Mesendoderm (in vitro differentiated cells): ENCODE measurements around the gene MAGEA9B.
A peak's percentile ranks its signal among the peaks of the same experiment; 100 is the strongest.
"Not testable (repeated sequence)": the region's sequence is repeated elsewhere in the genome, so short reads cannot be mapped to it uniquely, and the experiment has no call there.

ENCODE experiments used
- DNase-seq: peaks from one replicate; pipeline ENCODE4 v3.0.0; 2013
- H2AK5ac ChIP-seq: 2 replicates; pipeline ENCODE4 v1.6.1; 2013; ENCODE audit warnings: low read length, inconsistent platforms
- H2BK120ac ChIP-seq: 2 replicates; pipeline ENCODE4 v1.6.1; 2013; ENCODE audit warnings: low read depth, mild to moderate bottlenecking, low read length, moderate library complexity, mixed read lengths
- H2BK15ac ChIP-seq: replicated peaks from 2 replicates; pipeline ENCODE4 v1.6.1; 2013; ENCODE audit warnings: low read depth, mild to moderate bottlenecking, moderate library complexity
- H2BK5ac ChIP-seq: 2 replicates; pipeline ENCODE4 v1.6.1; 2013; ENCODE audit warnings: low read length, inconsistent platforms
- H3K18ac ChIP-seq: 2 replicates; pipeline ENCODE4 v1.6.1; 2013; ENCODE audit warnings: mild to moderate bottlenecking, low read length, mixed read lengths
- H3K23ac ChIP-seq: one replicate; pipeline ENCODE4 v1.6.1; 2013; ENCODE audit warnings: low read length
- H3K27ac ChIP-seq: 2 replicates; pipeline ENCODE4 v1.5.1; 2013; ENCODE audit warnings: low read depth, mild to moderate bottlenecking, inconsistent platforms, low read length, moderate library complexity
- H3K27me3 ChIP-seq: 2 replicates; pipeline ENCODE4 v1.6.1; 2013; ENCODE audit warnings: low read length, control low read depth, mild to moderate bottlenecking, inconsistent platforms; ENCODE audit not compliant: insufficient read depth, poor library complexity
- H3K36me3 ChIP-seq: 2 replicates; pipeline ENCODE4 v1.6.1; 2013; ENCODE audit warnings: low read length, inconsistent platforms; ENCODE audit not compliant: control insufficient read depth, insufficient read depth
- H3K4ac ChIP-seq: one replicate; pipeline ENCODE4 v1.6.1; 2013; ENCODE audit warnings: low read depth, mild to moderate bottlenecking, low read length, moderate library complexity
- H3K4me1 ChIP-seq: 2 replicates; pipeline ENCODE4 v1.6.1; 2013; ENCODE audit warnings: low read depth, low read length, inconsistent platforms; ENCODE audit not compliant: control insufficient read depth
- H3K4me2 ChIP-seq: 2 replicates; pipeline ENCODE4 v1.6.1; 2013; ENCODE audit warnings: low read length
- H3K4me3 ChIP-seq: 2 replicates; pipeline ENCODE4 v1.5.1; 2013; ENCODE audit warnings: mild to moderate bottlenecking, low read length
- H3K56ac ChIP-seq: one replicate; pipeline ENCODE4 v1.6.1; 2013; ENCODE audit warnings: low read length
- H3K79me1 ChIP-seq: 2 replicates; pipeline ENCODE4 v1.6.1; 2013; ENCODE audit warnings: low read length, inconsistent platforms
- H3K79me2 ChIP-seq: 2 replicates; pipeline ENCODE4 v1.6.1; 2013; ENCODE audit warnings: mild to moderate bottlenecking, low read length; ENCODE audit not compliant: control insufficient read depth, insufficient read depth
- H3K9ac ChIP-seq: 2 replicates; pipeline ENCODE4 v1.6.1; 2013; ENCODE audit warnings: low read length, inconsistent platforms
- H4K5ac ChIP-seq: one replicate; pipeline ENCODE4 v1.6.1; 2013; ENCODE audit warnings: low read length
- H4K8ac ChIP-seq: one replicate; pipeline ENCODE4 v1.6.1; 2013; ENCODE audit warnings: low read depth, mild to moderate bottlenecking, control low read depth, low read length, moderate library complexity
- WGBS: extraction: QIAGEN DNeasy Blood & Tissue Kit; methylation state at CpG from one replicate; pipeline ENCODE4 v1.1.7; 2013; ENCODE audit warnings: low lambda C conversion rate, missing lambda C conversion rate; ENCODE audit not compliant: insufficient coverage; ENCODE audit errors: extremely low coverage; 5-methylcytosine and 5-hydroxymethylcytosine counted together

MAGEA9B gene

DNA sequence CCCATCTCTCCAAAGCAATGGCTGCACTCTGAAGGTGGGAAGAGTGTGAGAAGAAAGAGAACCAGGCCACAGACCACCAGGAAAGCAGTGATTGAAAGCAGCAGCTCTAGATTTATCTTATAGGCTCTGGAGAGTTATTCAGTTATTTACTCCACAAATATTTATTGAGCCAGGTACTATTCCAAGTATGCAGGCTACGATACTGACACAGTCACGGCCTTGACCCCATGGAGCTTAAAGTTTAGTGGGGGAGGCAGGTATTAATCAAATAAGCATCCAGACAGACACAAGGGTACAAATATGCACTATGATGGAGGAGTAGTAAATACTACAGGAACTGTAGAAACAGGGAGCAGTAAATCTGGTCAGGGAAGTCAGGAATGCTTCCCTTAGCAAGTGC lies 41.5 kb upstream of the MAGEA9B start:
- Histone ChIP-seq H3K23ac (no peak overlapping the region), H2AK5ac (no peak overlapping the region), H3K4me2 (no peak overlapping the region), H3K18ac (no peak overlapping the region), H3K4me3 (no peak overlapping the region), H3K4ac (no peak overlapping the region), H4K5ac (no peak overlapping the region), H2BK120ac (no peak overlapping the region), H2BK5ac (no peak overlapping the region), H3K79me1 (peaks cover 3% of the 10 kb centered on the region), H3K79me2 (peaks cover 12% of the 10 kb centered on the region), H3K27me3 (no peaks in the 10 kb centered on the region), H3K27ac (no peak overlapping the region), H4K8ac (no peak overlapping the region), H3K9ac (no peak overlapping the region), H3K36me3 (no peaks in the 10 kb centered on the region), H3K56ac (no peak overlapping the region), H2BK15ac (no peak overlapping the region), H3K4me1 (no peaks in the 10 kb centered on the region)
- DNase-seq: no peak
- no CpG with 5 or more reads among the region's 2 CpGs for WGBS

DNA sequence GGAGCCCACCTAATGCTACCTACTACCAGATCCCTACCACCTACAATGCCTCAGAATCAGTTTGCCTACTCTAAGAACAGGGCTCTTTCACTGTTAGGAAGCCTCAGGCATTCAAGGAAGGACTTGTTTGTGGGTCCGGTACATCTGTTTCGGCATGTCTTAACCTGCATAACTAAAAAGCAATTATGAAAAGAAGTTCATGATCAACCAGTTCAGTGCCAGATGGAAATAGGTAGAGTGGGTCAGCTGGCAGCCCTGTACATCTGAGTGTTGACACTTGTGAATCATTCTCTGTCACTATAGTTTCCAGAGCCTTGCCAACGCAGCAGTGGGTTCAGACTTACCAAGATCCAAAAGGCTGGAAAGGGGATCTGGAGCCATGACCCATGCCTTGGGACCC lies 41.0 kb upstream of the MAGEA9B start:
- Histone ChIP-seq H3K9ac (no peak overlapping the region), H2BK5ac (no peak overlapping the region), H2BK15ac (no peak overlapping the region), H3K18ac (peak overlapping the region; percentile 39), H3K79me2 (peaks cover 12% of the 10 kb centered on the region), H2BK120ac (no peak overlapping the region), H4K8ac (no peak overlapping the region), H3K27me3 (no peaks in the 10 kb centered on the region), H3K4me1 (no peaks in the 10 kb centered on the region), H3K36me3 (no peaks in the 10 kb centered on the region), H3K27ac (no peak overlapping the region), H4K5ac (no peak overlapping the region), H3K23ac (no peak overlapping the region), H3K79me1 (peaks cover 3% of the 10 kb centered on the region), H3K4me3 (no peak overlapping the region), H2AK5ac (no peak overlapping the region), H3K4me2 (no peak overlapping the region), H3K56ac (no peak overlapping the region), H3K4ac (no peak overlapping the region)
- no CpG with 5 or more reads among the region's 3 CpGs for WGBS
- no peak for DNase-seq

DNA sequence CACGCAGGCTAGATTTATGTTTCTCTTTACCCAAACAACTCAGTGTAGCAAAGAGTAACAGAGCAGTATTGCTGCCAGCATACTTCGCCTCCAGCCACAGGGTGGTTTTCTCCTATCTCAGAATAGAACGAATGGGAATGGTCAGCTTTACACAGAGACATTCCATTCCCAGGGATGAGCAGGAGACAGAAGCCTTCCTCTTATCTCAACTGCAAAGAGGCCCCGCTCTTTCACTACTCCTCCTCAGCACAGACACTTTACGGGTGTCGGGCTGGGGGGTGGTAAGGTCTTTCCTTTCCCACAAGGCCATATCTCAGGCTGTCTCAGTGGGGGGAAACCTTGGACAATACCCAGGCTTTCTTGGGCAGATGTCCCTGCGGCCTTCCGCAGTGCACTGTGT lies 39.6 kb upstream of the MAGEA9B start:
- H4K8ac ChIP-seq, H3K4me3 ChIP-seq, H3K27ac ChIP-seq, H3K79me1 ChIP-seq, H3K56ac ChIP-seq, H3K23ac ChIP-seq, H2BK15ac ChIP-seq, H3K27me3 ChIP-seq, H2AK5ac ChIP-seq, H2BK5ac ChIP-seq, H3K4ac ChIP-seq, H3K4me2 ChIP-seq, H3K18ac ChIP-seq, H4K5ac ChIP-seq, H3K9ac ChIP-seq, H2BK120ac ChIP-seq, H3K4me1 ChIP-seq, H3K36me3 ChIP-seq: not testable (repeated sequence)
- no CpG with 5 or more reads among the region's 8 CpGs for WGBS
- peak; percentile 72 for DNase-seq
- H3K79me2 ChIP-seq: peaks cover 14% of the 10 kb centered on the region

DNA sequence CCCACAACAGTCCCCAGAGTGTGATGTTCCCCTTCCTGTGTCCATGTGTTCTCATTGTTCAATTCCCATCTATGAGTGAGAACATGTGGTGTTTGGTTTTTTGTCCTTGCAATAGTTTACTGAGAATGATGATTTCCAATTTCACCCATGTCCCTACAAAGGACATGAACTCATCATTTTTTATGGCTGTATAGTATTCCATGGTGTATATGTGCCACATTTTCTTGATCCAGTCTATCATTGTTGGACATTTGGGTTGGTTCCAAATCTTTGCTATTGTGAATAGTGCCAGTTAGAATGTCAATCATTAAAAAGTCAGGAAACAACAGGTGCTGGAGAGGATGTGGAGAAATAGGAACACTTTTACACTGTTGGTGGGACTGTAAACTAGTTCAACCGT lies 32.4 kb upstream of the MAGEA9B start:
- H3K27me3 ChIP-seq, H4K8ac ChIP-seq, H4K5ac ChIP-seq, H2BK120ac ChIP-seq, H3K27ac ChIP-seq, H3K9ac ChIP-seq, H2BK15ac ChIP-seq, H3K4me2 ChIP-seq, H3K4me1 ChIP-seq, H3K23ac ChIP-seq, H3K4ac ChIP-seq, H2AK5ac ChIP-seq, H3K18ac ChIP-seq, H3K79me1 ChIP-seq, H2BK5ac ChIP-seq, DNase-seq, H3K36me3 ChIP-seq, H3K4me3 ChIP-seq, H3K56ac ChIP-seq, H3K79me2 ChIP-seq: not testable (repeated sequence)
- no CpG with 5 or more reads among the region's 1 CpG for WGBS

DNA sequence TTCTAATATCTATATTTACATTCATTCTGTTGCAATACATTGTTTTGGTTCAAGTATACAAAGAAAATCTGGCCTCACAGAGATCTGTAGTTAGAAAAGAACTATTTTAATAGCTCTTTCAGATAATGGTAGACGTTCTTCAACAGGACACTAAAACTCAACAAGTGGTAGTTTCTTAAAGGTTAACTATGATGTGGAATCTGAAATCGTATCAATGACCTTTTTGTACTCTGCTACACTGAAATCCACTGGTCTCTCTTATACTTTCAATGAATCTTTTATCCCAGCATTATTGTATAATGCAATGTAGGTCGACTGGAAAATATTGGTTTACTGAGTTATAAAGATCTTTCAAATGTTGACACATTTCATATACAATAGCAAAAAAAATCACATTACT lies 31.6 kb upstream of the MAGEA9B start:
- no CpG with 5 or more reads among the region's 3 CpGs for WGBS

DNA sequence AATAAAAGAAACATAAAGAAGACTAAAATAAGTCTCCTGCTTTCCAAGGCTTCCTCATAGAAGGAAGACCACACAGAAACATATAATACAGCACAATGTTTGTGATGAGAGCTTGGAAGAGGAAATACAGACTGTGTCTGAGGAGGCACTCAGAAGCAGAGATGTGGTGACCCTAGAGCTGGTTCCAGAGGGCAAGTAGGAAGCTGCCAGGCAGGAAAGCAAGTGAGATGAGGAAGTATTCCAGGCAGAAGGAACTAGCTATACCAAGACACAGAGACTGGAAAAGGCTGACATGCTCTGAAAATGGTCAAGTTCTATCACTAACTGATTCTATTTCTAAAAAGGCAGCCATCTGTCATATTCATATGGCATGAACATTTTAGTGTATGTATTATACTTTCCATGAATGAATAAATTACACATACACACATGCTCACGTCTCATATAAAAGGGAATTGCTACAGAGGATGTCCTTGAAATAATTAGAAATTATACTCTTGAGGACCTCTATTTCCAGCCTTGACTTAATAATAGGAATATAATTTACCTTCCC lies 24.4 kb upstream of the MAGEA9B start:
- no CpG with 5 or more reads among the region's 1 CpG for WGBS
- no peak overlapping the region for H3K18ac ChIP-seq
- H3K4ac ChIP-seq: no peak overlapping the region
- no peaks in the 10 kb centered on the region for H3K79me1 ChIP-seq
- no peaks in the 10 kb centered on the region for H3K36me3 ChIP-seq
- H3K27ac ChIP-seq: no peak overlapping the region
- H3K9ac ChIP-seq: no peak overlapping the region
- no peaks in the 10 kb centered on the region for H3K79me2 ChIP-seq
- H2BK5ac ChIP-seq: no peak overlapping the region
- H3K4me3 ChIP-seq: no peak overlapping the region
- no peak for DNase-seq
- no peak overlapping the region for H4K5ac ChIP-seq
- no peak overlapping the region for H3K56ac ChIP-seq
- no peaks in the 10 kb centered on the region for H3K4me1 ChIP-seq
- H3K4me2 ChIP-seq: no peak overlapping the region
- H4K8ac ChIP-seq: no peak overlapping the region
- no peak overlapping the region for H2BK120ac ChIP-seq
- H2AK5ac ChIP-seq: no peak overlapping the region
- H3K23ac ChIP-seq: no peak overlapping the region
- H2BK15ac ChIP-seq: no peak overlapping the region
- no peaks in the 10 kb centered on the region for H3K27me3 ChIP-seq

More for the DNA sequence above, 31.6 kb upstream of the MAGEA9B start:
- Histone ChIP-seq H3K4me3 (no peak overlapping the region), H3K18ac (no peak overlapping the region), H3K56ac (no peak overlapping the region), H3K36me3 (no peaks in the 10 kb centered on the region), H3K4me1 (no peaks in the 10 kb centered on the region), H3K4me2 (no peak overlapping the region), H2BK120ac (no peak overlapping the region), H2AK5ac (no peak overlapping the region), H3K27me3 (no peaks in the 10 kb centered on the region), H3K79me1 (no peaks in the 10 kb centered on the region), H4K5ac (no peak overlapping the region), H3K4ac (no peak overlapping the region), H3K23ac (no peak overlapping the region), H4K8ac (no peak overlapping the region), H3K9ac (no peak overlapping the region), H2BK15ac (no peak overlapping the region), H3K79me2 (peaks cover 5% of the 10 kb centered on the region), H3K27ac (no peak overlapping the region), H2BK5ac (no peak overlapping the region)
- no peak for DNase-seq
